ENCODE measurements around the gene IFNGR1. TPM values are rescaled to one million over a fixed set of nuclear protein-coding genes. Genes with fewer than 3 reads are reported as not detected.

The IFNGR1 gene
- total and polyA plus RNA-seq, 2 of the 13 experiments (the other 11 are each of a cell fraction or from before 2014, with no cell fraction given), result 82.8 to 87.8 TPM

- TF ChIP-seq PBX2 (CRISPR knock-in tag; IDR thresholded peaks at IDR 0.05), result peak; percentile 41; the same call in 1 of the 2 replicates
- peak; percentile 87 for TF ChIP-seq GMEB1 (CRISPR knock-in tag; IDR thresholded peaks at IDR 0.05; ENCODE audit: borderline replicate concordance)
- TF ChIP-seq ZNF101 (CRISPR knock-in tag; IDR thresholded peaks at IDR 0.05; ENCODE audit: borderline replicate concordance, low read depth), result no peak
- peak; percentile 98; the same call in 1 of the 2 replicates for TF ChIP-seq ZNF558 (CRISPR knock-in tag; IDR thresholded peaks at IDR 0.05; ENCODE audit: borderline replicate concordance)
- TF ChIP-seq AHDC1 (CRISPR knock-in tag; IDR thresholded peaks at IDR 0.05; ENCODE audit: borderline replicate concordance), result peak; percentile 89
- TF ChIP-seq MATR3 (CRISPR knock-in tag; IDR thresholded peaks at IDR 0.05), result no peak
- TF ChIP-seq MZF1 (CRISPR knock-in tag; IDR thresholded peaks at IDR 0.05; ENCODE audit: borderline replicate concordance), result no peak; the same call in 1 of the 2 replicates
- TF ChIP-seq ZNF441 (CRISPR knock-in tag; IDR thresholded peaks at IDR 0.05; ENCODE audit: borderline replicate concordance), result peak; percentile 78
- TF ChIP-seq ZNF567 (CRISPR knock-in tag; IDR thresholded peaks at IDR 0.05; ENCODE audit: borderline replicate concordance), result peak; percentile 86
- TF ChIP-seq ZNF75D (CRISPR knock-in tag; IDR thresholded peaks at IDR 0.05; ENCODE audit: borderline replicate concordance), result no peak
- no peak for TF ChIP-seq SYNCRIP (IDR thresholded peaks at IDR 0.05; ENCODE audit: insufficient read depth, low read depth, low read length)
- peak; percentile 81 for TF ChIP-seq MYC (CRISPR knock-in tag; IDR thresholded peaks at IDR 0.05; ENCODE audit: borderline replicate concordance)
- no peak; the same call in 1 of the 2 replicates for TF ChIP-seq ZNF556 (CRISPR knock-in tag; IDR thresholded peaks at IDR 0.05; ENCODE audit: borderline replicate concordance)
- TF ChIP-seq SKIL (CRISPR knock-in tag; IDR thresholded peaks at IDR 0.05; ENCODE audit: borderline replicate concordance), result peak; percentile 70; the same call in 1 of the 2 replicates
- TF ChIP-seq ZNF12 (CRISPR knock-in tag; IDR thresholded peaks at IDR 0.05), result no peak
- peak; percentile 96 for TF ChIP-seq HNF4G (IDR thresholded peaks at IDR 0.05; ENCODE audit: borderline replicate concordance, low read depth, low read length)
- peak; percentile 88 for TF ChIP-seq HNF4G (CRISPR knock-in tag; IDR thresholded peaks at IDR 0.05; ENCODE audit: borderline replicate concordance, low read depth)
- TF ChIP-seq RAD51 (IDR thresholded peaks at IDR 0.05; ENCODE audit: borderline replicate concordance), result no peak
Measured at GRCh38 chr6:137218917-137219663, at the start of gene IFNGR1 (continued).

Data from HepG2 (cell line).